ENCODE data around the gene RAP1GDS1.

RAP1GDS1 gene

GRCh38 chr4:98493296-98493695, 232.1 kb downstream of the RAP1GDS1 start:
- peak overlapping the region; percentile 87; the same call in 1 of the 2 replicates for H3K4me2 ChIP-seq
- TF ChIP-seq, protein P1, sequence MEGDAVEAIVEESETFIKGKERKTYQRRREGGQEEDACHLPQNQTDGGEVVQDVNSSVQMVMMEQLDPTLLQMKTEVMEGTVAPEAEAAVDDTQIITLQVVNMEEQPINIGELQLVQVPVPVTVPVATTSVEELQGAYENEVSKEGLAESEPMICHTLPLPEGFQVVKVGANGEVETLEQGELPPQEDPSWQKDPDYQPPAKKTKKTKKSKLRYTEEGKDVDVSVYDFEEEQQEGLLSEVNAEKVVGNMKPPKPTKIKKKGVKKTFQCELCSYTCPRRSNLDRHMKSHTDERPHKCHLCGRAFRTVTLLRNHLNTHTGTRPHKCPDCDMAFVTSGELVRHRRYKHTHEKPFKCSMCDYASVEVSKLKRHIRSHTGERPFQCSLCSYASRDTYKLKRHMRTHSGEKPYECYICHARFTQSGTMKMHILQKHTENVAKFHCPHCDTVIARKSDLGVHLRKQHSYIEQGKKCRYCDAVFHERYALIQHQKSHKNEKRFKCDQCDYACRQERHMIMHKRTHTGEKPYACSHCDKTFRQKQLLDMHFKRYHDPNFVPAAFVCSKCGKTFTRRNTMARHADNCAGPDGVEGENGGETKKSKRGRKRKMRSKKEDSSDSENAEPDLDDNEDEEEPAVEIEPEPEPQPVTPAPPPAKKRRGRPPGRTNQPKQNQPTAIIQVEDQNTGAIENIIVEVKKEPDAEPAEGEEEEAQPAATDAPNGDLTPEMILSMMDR (conservative IDR thresholded peaks at IDR 0.05; ENCODE audit: low read depth, low read length), result no peak
- peaks cover 56% of the 10 kb centered on the region for H3K4me1 ChIP-seq (ENCODE audit: low read depth, poor library complexity, severe bottlenecking)
- H3K79me2 ChIP-seq (ENCODE audit: insufficient read depth, low read depth), result no peaks in the 10 kb centered on the region
- H4K20me1 ChIP-seq (ENCODE audit: insufficient read depth), result no peaks in the 10 kb centered on the region
- no peak overlapping the region; the same call in 1 of the 2 replicates for H3K27ac ChIP-seq
- H3K9ac ChIP-seq, result no peak overlapping the region
- H3K27me3 ChIP-seq (ENCODE audit: insufficient read depth, low read depth), result no peaks in the 10 kb centered on the region
- H3K4me3 ChIP-seq (IDR thresholded peaks at IDR 0.05; ENCODE audit: insufficient read depth, low read depth, low read length), result no peak overlapping the region
- H3K36me3 ChIP-seq (ENCODE audit: insufficient read depth), result no peaks in the 10 kb centered on the region
- no peak overlapping the region for H2AFZ ChIP-seq (ENCODE audit: low read depth)

Data from KMS-11 (cell line).